ENCODE data around the gene RAB41. TPM values are rescaled to one million over a fixed set of nuclear protein-coding genes. Genes with fewer than 3 reads are reported as not detected.

Gene RAB41
- total RNA-seq, 2 donors from 2014 or later: not detected

DNA sequence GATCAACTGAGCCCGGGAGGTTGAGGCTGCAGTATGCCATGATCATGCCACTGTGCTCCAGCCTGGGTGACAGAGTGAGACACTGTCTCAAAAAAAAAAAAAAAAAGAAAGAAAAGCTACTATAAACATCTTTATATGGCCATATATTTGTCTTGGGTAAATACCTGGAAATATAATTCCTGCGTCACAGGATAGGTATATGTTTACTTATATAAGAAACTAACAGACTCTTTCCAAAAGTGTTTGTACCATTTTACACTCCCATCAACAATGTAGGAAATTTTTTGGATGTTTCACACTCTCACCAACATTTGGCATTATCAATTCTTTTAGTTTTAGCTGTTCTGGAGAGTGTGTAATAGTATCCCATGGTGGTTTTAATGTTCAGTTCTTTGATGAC is 34.7 kb upstream of the RAB41 start:
- no peak for TF ChIP-seq CTCF (IDR thresholded peaks at IDR 0.05)
- Histone ChIP-seq H3K4me3 (no peak overlapping the region), H3K36me3 (no peaks in the 10 kb centered on the region), H3K27me3 (replicated peaks; ENCODE audit: insufficient read depth) (no peaks in the 10 kb centered on the region), H3K9me3 (no peaks in the 10 kb centered on the region), H3K4me1 (ENCODE audit: control insufficient read depth in 1 of 2, low read depth in 2 of 2) (no peaks in the 10 kb centered on the region), H3K27ac (no peak overlapping the region)
- DNase-seq (ENCODE audit: low spot score) (no peak), ATAC-seq (ENCODE audit: insufficient number of reproducible peaks, low FRiP score, low read depth) (no peak)

DNA sequence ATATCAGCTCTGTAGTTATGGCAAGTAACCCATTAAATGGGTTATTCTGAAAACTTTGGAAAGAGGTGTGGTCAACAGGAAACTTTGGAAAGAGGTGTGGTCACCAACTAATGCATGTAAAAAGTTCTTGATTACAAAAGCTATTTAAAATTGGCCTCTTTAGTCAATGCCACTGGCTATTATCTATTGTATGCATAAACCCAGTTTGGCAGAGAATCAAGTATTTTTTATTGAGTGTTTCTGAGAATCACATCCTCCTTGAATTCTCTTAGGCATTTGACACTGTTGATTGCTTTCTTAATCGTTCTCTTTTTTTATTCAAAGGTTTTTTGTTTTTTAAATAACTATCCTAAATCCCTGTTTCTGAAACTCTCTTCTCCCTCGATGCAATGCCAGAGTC is 29.5 kb upstream of the RAB41 start:
- no peak overlapping the region for H3K27ac ChIP-seq
- H3K4me1 ChIP-seq (ENCODE audit: control insufficient read depth in 1 of 2, low read depth in 2 of 2): no peaks in the 10 kb centered on the region
- DNase-seq (ENCODE audit: low spot score): no peak
- no peak for TF ChIP-seq CTCF (IDR thresholded peaks at IDR 0.05)
- ATAC-seq (ENCODE audit: insufficient number of reproducible peaks, low FRiP score, low read depth): no peak
- H3K9me3 ChIP-seq: no peaks in the 10 kb centered on the region
- H3K27me3 ChIP-seq (replicated peaks; ENCODE audit: insufficient read depth): no peaks in the 10 kb centered on the region
- H3K36me3 ChIP-seq: no peaks in the 10 kb centered on the region
- H3K4me3 ChIP-seq: no peak overlapping the region

GRCh38 chrX:70253377-70254062 is 28.5 kb upstream of the RAB41 start:
- TF ChIP-seq CTCF (IDR thresholded peaks at IDR 0.05): no peak
- H3K27ac ChIP-seq: no peak overlapping the region
- H3K27me3 ChIP-seq (replicated peaks; ENCODE audit: insufficient read depth): no peaks in the 10 kb centered on the region
- no peaks in the 10 kb centered on the region for H3K36me3 ChIP-seq
- ATAC-seq (ENCODE audit: insufficient number of reproducible peaks, low FRiP score, low read depth): no peak
- H3K4me3 ChIP-seq: no peak overlapping the region
- no peaks in the 10 kb centered on the region for H3K4me1 ChIP-seq (ENCODE audit: control insufficient read depth in 1 of 2, low read depth in 2 of 2)
- no peak for DNase-seq (ENCODE audit: low spot score)
- H3K9me3 ChIP-seq: no peaks in the 10 kb centered on the region

DNA sequence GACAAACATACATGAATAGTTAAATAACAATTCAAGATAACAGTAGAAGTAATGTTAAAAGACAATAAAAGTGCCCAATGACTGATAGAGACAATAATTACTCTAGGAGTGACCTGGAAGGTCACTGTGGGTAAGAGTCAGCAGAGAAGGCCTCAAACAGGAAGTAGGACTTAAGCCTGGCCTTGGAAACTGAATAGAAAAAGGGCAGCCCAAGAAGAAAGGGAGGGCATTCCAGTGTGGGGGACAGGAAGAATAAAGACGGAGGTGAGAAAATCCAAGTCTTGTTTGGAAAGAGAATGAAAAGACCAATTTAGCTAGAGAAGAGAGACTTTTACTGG is 27.9 kb upstream of the RAB41 start:
- H3K27ac ChIP-seq: no peak overlapping the region
- H3K27me3 ChIP-seq (replicated peaks; ENCODE audit: insufficient read depth): no peaks in the 10 kb centered on the region
- H3K4me1 ChIP-seq (ENCODE audit: control insufficient read depth in 1 of 2, low read depth in 2 of 2): no peaks in the 10 kb centered on the region
- H3K36me3 ChIP-seq: no peaks in the 10 kb centered on the region
- no peaks in the 10 kb centered on the region for H3K9me3 ChIP-seq
- ATAC-seq (ENCODE audit: insufficient number of reproducible peaks, low FRiP score, low read depth): no peak
- H3K4me3 ChIP-seq: no peak overlapping the region
- TF ChIP-seq CTCF (IDR thresholded peaks at IDR 0.05): no peak
- DNase-seq (ENCODE audit: low spot score): no peak

DNA sequence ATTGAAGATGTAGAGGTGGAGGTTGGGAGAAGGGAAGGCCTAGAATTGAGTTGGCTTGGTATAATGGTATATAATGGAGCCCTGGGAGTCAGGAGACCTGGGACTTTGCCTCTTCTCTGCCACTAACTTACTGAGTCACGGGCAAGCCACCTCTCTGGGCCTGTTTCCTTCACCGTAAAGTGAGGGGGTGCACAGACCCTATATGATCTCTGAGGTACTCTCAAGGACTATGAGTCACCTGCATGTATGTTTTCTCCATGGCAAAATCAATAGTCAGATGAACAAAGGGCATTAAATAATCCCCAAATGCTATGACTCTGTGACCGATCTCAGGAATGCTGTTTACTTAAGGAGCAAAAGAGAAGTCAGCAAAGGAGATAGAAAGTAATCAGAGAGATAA is 27.1 kb upstream of the RAB41 start:
- H3K4me3 ChIP-seq: no peak overlapping the region
- H3K27me3 ChIP-seq (replicated peaks; ENCODE audit: insufficient read depth): no peaks in the 10 kb centered on the region
- ATAC-seq (ENCODE audit: insufficient number of reproducible peaks, low FRiP score, low read depth) (no peak), DNase-seq (ENCODE audit: low spot score) (no peak)
- no peak for TF ChIP-seq CTCF (IDR thresholded peaks at IDR 0.05)
- H3K9me3 ChIP-seq: no peaks in the 10 kb centered on the region
- H3K4me1 ChIP-seq (ENCODE audit: control insufficient read depth in 1 of 2, low read depth in 2 of 2): no peaks in the 10 kb centered on the region
- no peaks in the 10 kb centered on the region for H3K36me3 ChIP-seq
- H3K27ac ChIP-seq: no peak overlapping the region

All from thoracic aorta (tissue), 2 donors.